GM12801 (cell line): Measurements from ENCODE around the gene AIP.

Source experiments
- CTCF ChIP-seq: IDR thresholded peaks from one replicate; pipeline ENCODE4 v1.5.1; 2011; ENCODE audit warnings: control low read depth; ENCODE audit not compliant: insufficient read length; ENCODE audit errors: extremely low read depth

Gene AIP

DNA sequence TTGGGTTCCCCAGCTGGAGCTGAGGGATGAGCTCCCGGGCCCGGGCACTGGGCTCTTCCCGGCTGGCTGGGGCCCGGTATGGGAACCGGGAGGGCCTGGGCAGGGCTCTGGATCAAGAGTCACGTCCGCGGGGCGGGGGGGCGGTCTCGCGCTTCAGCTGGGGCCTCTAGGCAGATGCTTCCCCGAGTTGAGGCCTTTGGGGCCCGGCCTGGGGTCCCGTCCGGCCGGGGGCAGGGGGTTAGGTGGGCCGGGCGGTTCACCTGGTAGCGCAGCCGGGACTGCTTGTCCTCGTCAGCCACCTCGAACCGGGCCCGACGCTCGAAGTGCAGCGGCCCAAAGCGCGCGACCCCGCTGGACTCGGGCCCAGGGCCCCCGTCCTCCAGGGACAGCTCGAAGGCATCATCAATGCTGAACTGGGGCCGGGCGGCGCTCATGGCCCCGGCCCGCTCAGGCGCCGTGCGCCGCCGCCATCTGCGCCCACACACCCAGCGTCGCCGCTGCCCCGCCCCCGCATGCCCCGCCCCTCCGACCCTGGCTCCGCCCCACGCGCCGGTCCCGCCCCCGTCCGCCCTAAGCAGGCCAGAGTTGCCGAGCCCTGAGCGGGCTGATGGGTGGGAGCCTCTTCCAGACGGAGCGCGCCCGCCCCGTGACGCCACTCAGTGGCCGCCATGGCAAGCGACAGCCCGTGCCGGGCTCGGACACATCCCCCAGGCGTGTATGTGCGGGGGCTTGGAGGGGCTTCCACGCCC is 13.9 kb upstream of the AIP start, which contains the start of gene TMEM134:
TSS of gene TMEM134 (minus strand) at position 493 of the 749 bp plus-strand sequence. CDS start at position 434, 59 bp downstream.
- TF ChIP-seq CTCF: no peak

DNA sequence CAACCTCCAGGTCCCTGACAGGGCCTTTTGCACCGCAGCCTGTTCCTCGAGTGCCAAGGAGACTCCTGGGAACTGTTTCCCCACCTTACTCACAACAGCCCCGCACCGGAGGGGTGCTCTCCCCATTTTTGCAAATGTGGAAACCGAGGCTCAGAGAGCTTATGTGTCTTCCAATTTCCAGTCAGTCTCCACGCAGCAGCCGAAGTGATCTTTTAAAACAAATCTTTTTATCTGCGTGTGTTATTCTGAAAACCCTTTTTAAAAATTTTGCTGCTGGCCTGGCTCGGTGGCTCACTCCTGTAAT is 13.4 kb upstream of the AIP start:
- TF ChIP-seq CTCF: no peak

GRCh38 chr11:67470337-67471002 is 12.4 kb upstream of the AIP start:
- TF ChIP-seq CTCF: no peak

GRCh38 chr11:67472882-67473281 is 9.9 kb upstream of the AIP start:
- TF ChIP-seq CTCF: no peak

- TF ChIP-seq CTCF: no peak
Measured at GRCh38 chr11:67482275-67482826, 475 bp upstream of the AIP start.

GRCh38 chr11:67483831-67484665 is 1.2 kb downstream of the AIP start:
- no peak for TF ChIP-seq CTCF

DNA sequence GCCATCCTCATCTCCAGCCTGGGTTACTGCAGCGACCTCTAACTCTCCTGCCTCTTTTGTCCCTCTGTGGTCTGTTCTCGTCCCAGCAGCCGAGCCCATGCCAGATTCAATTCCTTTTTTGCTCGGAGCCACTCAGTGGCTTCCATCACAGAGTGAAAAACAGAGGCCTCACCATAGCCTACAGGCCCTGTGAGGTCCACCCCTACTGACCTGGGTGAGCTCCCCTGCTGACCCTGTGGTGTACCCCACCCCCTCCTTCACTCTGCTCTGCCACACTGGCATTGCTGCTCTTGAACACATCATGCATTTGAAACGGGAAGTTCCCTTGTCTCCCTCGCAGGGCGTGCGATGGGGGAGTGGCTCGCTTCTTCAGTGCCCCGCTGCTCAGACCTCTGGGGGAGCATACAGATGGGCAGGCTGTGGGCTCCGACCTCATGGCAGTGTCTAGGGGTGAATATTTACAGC is 2.1 kb downstream of the AIP start:
- TF ChIP-seq CTCF: no peak
